DND-41 (cell line): Measurements from ENCODE around the gene MALAT1.

ENCODE experiments used
- ATAC-seq: fragments of 200-7000 bp; cut with Tn5 transposase; 3 replicates; pipeline ENCODE4 v1.9.1; 2021; ENCODE audit warnings: low read depth; ENCODE audit not compliant: insufficient read depth
- DNase-seq: peaks from one replicate; pipeline ENCODE4 v3.0.0-alpha.2; 2020
- H2AFZ ChIP-seq: 2 replicates; pipeline ENCODE4 v1.6.0; 2012; ENCODE audit warnings: low read depth, low read length
- H3K27ac ChIP-seq: 2 replicates; pipeline ENCODE4 v1.5.1; 2012; ENCODE audit warnings: low read length, inconsistent platforms
- H3K27me3 ChIP-seq: fragments of 200-600 bp; sonication (generic); 2 replicates; pipeline ENCODE4 v1.6.0; 2012; ENCODE audit warnings: low read length, mild to moderate bottlenecking, inconsistent platforms; ENCODE audit not compliant: insufficient read depth, poor library complexity
- H3K36me3 ChIP-seq: 2 replicates; pipeline ENCODE4 v1.5.1; 2012; ENCODE audit warnings: low read length, inconsistent platforms; ENCODE audit not compliant: insufficient read depth
- H3K4me1 ChIP-seq: 2 replicates; pipeline ENCODE4 v1.5.1; 2012; ENCODE audit warnings: mild to moderate bottlenecking, low read length; ENCODE audit not compliant: insufficient read depth
- H3K4me2 ChIP-seq: 2 replicates; pipeline ENCODE4 v1.6.0; 2012; ENCODE audit warnings: mild to moderate bottlenecking, moderate library complexity, low read length, inconsistent platforms; ENCODE audit not compliant: insufficient read depth
- H3K4me3 ChIP-seq, 2 experiments: fragments of 200-600 bp in 1 of 2; shearing (Covaris generic) in 1 of 2; 2 replicates each; pipeline ENCODE4 v1.5.1; 2012 to 2016; ENCODE audit warnings: inconsistent platforms in 2 of 2, low read length in 2 of 2, mild to moderate bottlenecking in 2 of 2, low read depth in 1 of 2, moderate library complexity in 1 of 2
- H3K79me2 ChIP-seq: 2 replicates; pipeline ENCODE4 v1.6.0; 2012; ENCODE audit warnings: low read length, inconsistent platforms; ENCODE audit not compliant: insufficient read depth
- H3K9ac ChIP-seq: 2 replicates; pipeline ENCODE4 v1.6.0; 2012; ENCODE audit warnings: low read depth, mild to moderate bottlenecking, inconsistent platforms, low read length, moderate library complexity
- H3K9me3 ChIP-seq: 2 replicates; pipeline ENCODE4 v1.5.1; 2012; ENCODE audit warnings: low read length, moderate library complexity, mild to moderate bottlenecking, inconsistent platforms; ENCODE audit not compliant: insufficient read depth, severe bottlenecking
- H4K20me1 ChIP-seq: 2 replicates; pipeline ENCODE4 v1.6.0; 2012; ENCODE audit warnings: low read length; ENCODE audit not compliant: insufficient read depth
- CTCF ChIP-seq: IDR thresholded peaks from 2 replicates; pipeline ENCODE4 v1.5.1; 2012; ENCODE audit warnings: borderline replicate concordance, low read length, moderate library complexity, mild to moderate bottlenecking; ENCODE audit not compliant: poor library complexity, severe bottlenecking; ENCODE audit errors: extremely low read depth
- EZH2 ChIP-seq: IDR thresholded peaks from 3 replicates; pipeline ENCODE4 v1.6.1; 2012; ENCODE audit warnings: borderline replicate concordance, low read depth, mild to moderate bottlenecking, moderate library complexity, low read length, inconsistent platforms; ENCODE audit not compliant: severe bottlenecking

Gene MALAT1

DNA sequence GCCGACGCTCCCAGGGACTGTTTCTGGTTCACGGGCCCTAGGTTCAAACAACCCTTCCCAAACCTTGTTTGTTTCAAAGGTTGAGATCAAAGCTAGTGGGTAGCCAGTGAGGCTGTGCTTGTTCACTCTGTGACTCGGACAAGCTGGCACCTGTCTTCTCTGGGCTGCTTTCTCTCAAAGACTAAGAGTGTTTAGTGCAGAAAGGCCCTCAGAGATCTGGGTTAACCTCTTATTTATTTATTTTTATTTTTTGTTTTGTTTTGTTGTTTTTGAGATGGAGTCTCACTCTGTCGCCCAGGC lies 13.0 kb upstream of the MALAT1 start:
- no peak overlapping the region for H3K4me2 ChIP-seq
- H3K27ac ChIP-seq, result no peak overlapping the region
- no peaks in the 10 kb centered on the region for H4K20me1 ChIP-seq
- H3K4me1 ChIP-seq, result peaks cover 3% of the 10 kb centered on the region; the same call in 1 of the 2 replicates
- DNase-seq (no peak), ATAC-seq (no peak)
- no peaks in the 10 kb centered on the region for H3K27me3 ChIP-seq
- TF ChIP-seq CTCF (no peak), EZH2 (no peak)
- H3K4me3 ChIP-seq, result no peak overlapping the region
- no peak overlapping the region for H2AFZ ChIP-seq
- H3K9me3 ChIP-seq, result no peaks in the 10 kb centered on the region
- no peaks in the 10 kb centered on the region for H3K36me3 ChIP-seq
- no peak overlapping the region for H3K9ac ChIP-seq
- no peaks in the 10 kb centered on the region for H3K79me2 ChIP-seq

- no peak overlapping the region for H2AFZ ChIP-seq
- no peaks in the 10 kb centered on the region for H3K79me2 ChIP-seq
- H3K4me1 ChIP-seq, result peaks cover 3% of the 10 kb centered on the region; the same call in 1 of the 2 replicates
- H4K20me1 ChIP-seq, result no peaks in the 10 kb centered on the region
- H3K27ac ChIP-seq, result no peak overlapping the region
- no peaks in the 10 kb centered on the region for H3K36me3 ChIP-seq
- TF ChIP-seq CTCF, result no peak
- no peak for TF ChIP-seq EZH2
- no peaks in the 10 kb centered on the region for H3K9me3 ChIP-seq
- DNase-seq (no peak), ATAC-seq (no peak)
- no peak overlapping the region for H3K4me3 ChIP-seq
- no peak overlapping the region for H3K9ac ChIP-seq
- no peaks in the 10 kb centered on the region for H3K27me3 ChIP-seq
- H3K4me2 ChIP-seq, result no peak overlapping the region
These were observed 12.0 kb upstream of the MALAT1 start for GRCh38 chr11:65486570-65487466.

- no peak overlapping the region for H3K9ac ChIP-seq
- DNase-seq (no peak), ATAC-seq (peak; percentile 16; the same call in 1 of the 3 replicates)
- no peaks in the 10 kb centered on the region for H3K9me3 ChIP-seq
- TF ChIP-seq CTCF, result no peak
- no peak for TF ChIP-seq EZH2
- no peak overlapping the region for H3K27ac ChIP-seq
- no peaks in the 10 kb centered on the region for H3K79me2 ChIP-seq
- H3K4me1 ChIP-seq, result peaks cover 3% of the 10 kb centered on the region; the same call in 1 of the 2 replicates
- H2AFZ ChIP-seq, result no peak overlapping the region
- no peaks in the 10 kb centered on the region for H3K36me3 ChIP-seq
- no peak overlapping the region for H3K4me2 ChIP-seq
- H3K27me3 ChIP-seq, result no peaks in the 10 kb centered on the region
- H4K20me1 ChIP-seq, result no peaks in the 10 kb centered on the region
- H3K4me3 ChIP-seq, result no peak overlapping the region
These were observed 11.2 kb upstream of the MALAT1 start for GRCh38 chr11:65487467-65488272.
